Liver (tissue), 9 donors: ENCODE measurements around the gene CSPG4. TPM values are rescaled to one million over a fixed set of nuclear protein-coding genes. Genes with fewer than 3 reads are reported as not detected.
A peak's percentile ranks its signal among the peaks of the same experiment; 100 is the strongest.

Experiments
- DNase-seq: peaks from one replicate; pipeline ENCODE4 v3.0.0-alpha.2; 2017; ENCODE audit warnings: low spot score
- H3K27ac ChIP-seq, 2 donors: one replicate each; pipeline ENCODE4 v1.7.0; 2013; ENCODE audit warnings: inconsistent platforms in 2 of 2, low read length in 2 of 2, control low read depth in 1 of 2, low read depth in 1 of 2, mild to moderate bottlenecking in 1 of 2
- H3K27me3 ChIP-seq, 4 donors: one replicate each; pipeline versions ENCODE4 v1.6.1 to v1.7.0; 2013; ENCODE audit warnings: low read length in 3 of 4, inconsistent platforms in 1 of 4, mild to moderate bottlenecking in 1 of 4, moderate library complexity in 1 of 4; ENCODE audit not compliant: control insufficient read depth in 4 of 4, insufficient read depth in 4 of 4
- H3K36me3 ChIP-seq, 4 donors: one replicate each; pipeline versions ENCODE4 v1.6.1 to v1.7.0; 2013; ENCODE audit warnings: low read length in 3 of 4, mild to moderate bottlenecking in 3 of 4, low read depth in 1 of 4, moderate library complexity in 1 of 4; ENCODE audit not compliant: control insufficient read depth in 4 of 4, insufficient read depth in 3 of 4
- H3K4me1 ChIP-seq, 4 donors: one replicate each; pipeline versions ENCODE4 v1.6.1 to v1.7.0; 2013; ENCODE audit warnings: low read length in 3 of 4, mild to moderate bottlenecking in 3 of 4, moderate library complexity in 1 of 4; ENCODE audit not compliant: control insufficient read depth in 4 of 4, insufficient read depth in 4 of 4
- H3K4me3 ChIP-seq, 3 donors: one replicate each; pipeline versions ENCODE4 v1.6.1 to v1.7.0; 2013; ENCODE audit warnings: low read length in 3 of 3, control low read depth in 1 of 3, low read depth in 1 of 3, mild to moderate bottlenecking in 1 of 3
- H3K9ac ChIP-seq, 2 donors: one replicate each; pipeline ENCODE4 v1.7.0; 2013; ENCODE audit warnings: low read length in 2 of 2, mild to moderate bottlenecking in 2 of 2, moderate library complexity in 2 of 2, control low read depth in 1 of 2, low read depth in 1 of 2
- H3K9me3 ChIP-seq, 4 donors: one replicate each; pipeline versions ENCODE4 v1.6.1 to v1.7.0; 2013; ENCODE audit warnings: low read length in 3 of 4; ENCODE audit not compliant: control insufficient read depth in 4 of 4
- ATF3 ChIP-seq: IDR thresholded peaks from 2 replicates; pipeline ENCODE4 v1.6.1; 2016; ENCODE audit warnings: antibody characterized with exemption
- CTCF ChIP-seq: fragments of 150-350 bp; IDR thresholded peaks from 2 replicates; pipeline ENCODE4 v1.5.1; 2017; ENCODE audit warnings: improper control_type of control experiment, low read depth, low read length; ENCODE audit not compliant: missing input control
- EGR1 ChIP-seq, 2 donors: IDR thresholded peaks; 2 replicates each; pipeline ENCODE4 v1.6.1; 2016 to 2018; ENCODE audit warnings: antibody characterized with exemption in 2 of 2, low read depth in 2 of 2
- FOXA1 ChIP-seq: IDR thresholded peaks from 2 replicates; pipeline ENCODE4 v1.6.1; 2016; ENCODE audit warnings: antibody characterized with exemption
- FOXA2 ChIP-seq: IDR thresholded peaks from 2 replicates; pipeline ENCODE4 v1.6.1; 2016; ENCODE audit warnings: antibody characterized with exemption
- GABPA ChIP-seq, 2 donors: IDR thresholded peaks in 1 of 2; conservative IDR thresholded peaks in 1 of 2; 2 replicates each; pipeline ENCODE4 v1.6.1; 2016; ENCODE audit warnings: antibody characterized with exemption in 2 of 2, mild to moderate bottlenecking in 1 of 2, moderate library complexity in 1 of 2
- HNF4A ChIP-seq, 2 donors: conservative IDR thresholded peaks; 2 replicates each; pipeline ENCODE4 v1.6.1; 2016; ENCODE audit warnings: antibody characterized with exemption in 2 of 2, mild to moderate bottlenecking in 2 of 2
- HNF4G ChIP-seq: IDR thresholded peaks from 2 replicates; pipeline ENCODE4 v1.6.1; 2016; ENCODE audit warnings: antibody characterized with exemption
- JUND ChIP-seq, 2 donors: IDR thresholded peaks; 2 replicates each; pipeline ENCODE4 v1.6.1; 2016; ENCODE audit warnings: antibody characterized with exemption in 2 of 2
- MAX ChIP-seq: IDR thresholded peaks from 2 replicates; pipeline ENCODE4 v1.6.1; 2016; ENCODE audit warnings: antibody characterized with exemption
- NR2F2 ChIP-seq: IDR thresholded peaks from 2 replicates; pipeline ENCODE4 v1.6.1; 2016; ENCODE audit warnings: antibody characterized with exemption
- RAD21 ChIP-seq, 2 donors: IDR thresholded peaks; 2 replicates each; pipeline ENCODE4 v1.6.1; 2016; ENCODE audit warnings: antibody characterized with exemption in 2 of 2, mild to moderate bottlenecking in 2 of 2
- RXRA ChIP-seq, 2 donors: IDR thresholded peaks; 2 replicates each; pipeline ENCODE4 v1.6.1; 2017 to 2018; ENCODE audit warnings: antibody characterized with exemption in 2 of 2, mild to moderate bottlenecking in 1 of 2
- SP1 ChIP-seq: IDR thresholded peaks from 2 replicates; pipeline ENCODE4 v1.6.1; 2018; ENCODE audit warnings: antibody characterized with exemption, mild to moderate bottlenecking
- TAF1 ChIP-seq: conservative IDR thresholded peaks from 2 replicates; pipeline ENCODE4 v1.6.1; 2016; ENCODE audit warnings: antibody characterized with exemption, mild to moderate bottlenecking
- ZBTB33 ChIP-seq: IDR thresholded peaks from 2 replicates; pipeline ENCODE4 v1.6.1; 2016; ENCODE audit warnings: antibody characterized with exemption
- WGBS: extraction: QIAGEN DNeasy Blood & Tissue Kit; methylation state at CpG from one replicate; pipeline ENCODE4 v1.1.7; 2013; 5-methylcytosine and 5-hydroxymethylcytosine counted together
- polyA plus RNA-seq, 2 donors: library from polyadenylated mRNA; stranded (reverse) in 1 of 2; unstranded in 1 of 2; fragments of 200-250 nt in 1 of 2; fragments of >200 nt in 1 of 2; fragmentation: Nextera tagmentation in 1 of 2; extraction: Ambion mirVana in 1 of 2; gene quantifications; one replicate each; pipeline versions ENCODE4 v1.2.1 to v1.2.3, GENCODE V29; 2013 to 2015
- total RNA-seq, 2 donors: library from RNA; depleted of rRNA; stranded (reverse); fragments of >200 nt; gene quantifications; one replicate each; pipeline ENCODE4 v1.2.3, GENCODE V29; 2014
- TF ChIP-seq, protein P1 (sequence below): IDR thresholded peaks from 2 replicates; pipeline ENCODE4 v1.6.1; 2016; ENCODE audit warnings: antibody characterized with exemption, mild to moderate bottlenecking
- donor health status: healthy.
- donor health status: healthy.
- donor health status: healthy.
- donor health status: healthy.
- donor health status: healthy.

CSPG4 gene
- total and polyA plus RNA-seq, 4 donors: 0.07 to 1.5 (median 0.76) TPM

- Histone ChIP-seq H3K9me3 (no peaks in the 10 kb centered on the region), H3K4me3 (no peak overlapping the region), H3K36me3 (no peaks in the 10 kb centered on the region), H3K9ac (peak overlapping the region in 1 of 2 donors; percentile 21), H3K4me1 (peaks cover 0 to 5% (median under 1%) of the 10 kb centered on the region in 4 donors), H3K27ac (no peak overlapping the region), H3K27me3 (no peaks in the 10 kb centered on the region)
- DNase-seq: peak; percentile 75
- 27% methylated on average over 12 of the region's 12 CpGs for WGBS
- TF ChIP-seq CTCF (peak; percentile 91), GABPA (IDR thresholded peaks at IDR 0.05 in 1 of 2, conservative IDR thresholded peaks at IDR 0.05 in 1 of 2) (no peak), MAX (no peak), JUND (IDR thresholded peaks at IDR 0.05) (no peak), RAD21 (IDR thresholded peaks at IDR 0.05) (peak; percentile 71 to 81)
Observed at GRCh38 chr15:75732809-75733451, 20.3 kb upstream of the CSPG4 start.

DNA sequence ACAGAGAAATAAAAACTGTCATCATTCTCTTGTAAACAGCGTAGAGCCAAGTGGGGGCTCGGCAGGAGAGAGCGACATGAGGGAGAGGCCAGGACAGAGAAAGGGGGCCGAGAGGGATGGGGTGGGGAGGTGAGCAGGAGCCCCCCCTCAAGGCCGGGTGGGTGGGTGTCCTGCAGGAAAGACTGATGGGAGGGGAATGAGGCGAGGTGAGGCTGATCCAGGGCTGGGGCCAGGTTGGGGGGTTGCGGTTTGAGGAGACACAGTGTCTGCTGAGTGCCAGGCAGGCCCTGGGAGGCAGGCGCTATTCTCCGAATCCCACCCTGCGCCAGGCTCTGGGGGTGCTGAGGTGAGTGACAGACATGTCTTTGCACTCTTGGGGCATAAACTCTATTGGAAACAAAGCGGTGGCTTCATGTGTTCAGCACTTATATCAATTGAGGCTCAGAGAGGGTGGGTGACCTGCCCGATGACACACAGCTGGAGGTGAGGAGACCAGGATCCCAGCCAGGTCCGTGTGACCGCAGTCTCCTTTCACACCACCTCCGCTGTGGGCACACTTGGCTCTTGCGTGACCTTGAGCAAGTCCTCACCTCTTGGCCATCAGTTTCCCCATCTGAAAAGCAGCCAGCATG lies 19.6 kb upstream of the CSPG4 start:
- Histone ChIP-seq H3K9me3 (no peaks in the 10 kb centered on the region), H3K9ac (peak overlapping the region in 1 of 2 donors; percentile 21), H3K27ac (peak overlapping the region in 1 of 2 donors; percentile 42), H3K27me3 (no peaks in the 10 kb centered on the region), H3K36me3 (no peaks in the 10 kb centered on the region), H3K4me1 (peaks cover 0 to 3% (median 0%) of the 10 kb centered on the region in 4 donors), H3K4me3 (no peak overlapping the region)
- DNase-seq: no peak
- no peak for TF ChIP-seq FOXA2
- no peak for TF ChIP-seq ATF3
- no peak for TF ChIP-seq RXRA (IDR thresholded peaks at IDR 0.05)
- no peak for TF ChIP-seq NR2F2
- TF ChIP-seq, protein P1, sequence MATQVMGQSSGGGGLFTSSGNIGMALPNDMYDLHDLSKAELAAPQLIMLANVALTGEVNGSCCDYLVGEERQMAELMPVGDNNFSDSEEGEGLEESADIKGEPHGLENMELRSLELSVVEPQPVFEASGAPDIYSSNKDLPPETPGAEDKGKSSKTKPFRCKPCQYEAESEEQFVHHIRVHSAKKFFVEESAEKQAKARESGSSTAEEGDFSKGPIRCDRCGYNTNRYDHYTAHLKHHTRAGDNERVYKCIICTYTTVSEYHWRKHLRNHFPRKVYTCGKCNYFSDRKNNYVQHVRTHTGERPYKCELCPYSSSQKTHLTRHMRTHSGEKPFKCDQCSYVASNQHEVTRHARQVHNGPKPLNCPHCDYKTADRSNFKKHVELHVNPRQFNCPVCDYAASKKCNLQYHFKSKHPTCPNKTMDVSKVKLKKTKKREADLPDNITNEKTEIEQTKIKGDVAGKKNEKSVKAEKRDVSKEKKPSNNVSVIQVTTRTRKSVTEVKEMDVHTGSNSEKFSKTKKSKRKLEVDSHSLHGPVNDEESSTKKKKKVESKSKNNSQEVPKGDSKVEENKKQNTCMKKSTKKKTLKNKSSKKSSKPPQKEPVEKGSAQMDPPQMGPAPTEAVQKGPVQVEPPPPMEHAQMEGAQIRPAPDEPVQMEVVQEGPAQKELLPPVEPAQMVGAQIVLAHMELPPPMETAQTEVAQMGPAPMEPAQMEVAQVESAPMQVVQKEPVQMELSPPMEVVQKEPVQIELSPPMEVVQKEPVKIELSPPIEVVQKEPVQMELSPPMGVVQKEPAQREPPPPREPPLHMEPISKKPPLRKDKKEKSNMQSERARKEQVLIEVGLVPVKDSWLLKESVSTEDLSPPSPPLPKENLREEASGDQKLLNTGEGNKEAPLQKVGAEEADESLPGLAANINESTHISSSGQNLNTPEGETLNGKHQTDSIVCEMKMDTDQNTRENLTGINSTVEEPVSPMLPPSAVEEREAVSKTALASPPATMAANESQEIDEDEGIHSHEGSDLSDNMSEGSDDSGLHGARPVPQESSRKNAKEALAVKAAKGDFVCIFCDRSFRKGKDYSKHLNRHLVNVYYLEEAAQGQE: no peak
- TF ChIP-seq HNF4A (conservative IDR thresholded peaks at IDR 0.05): no peak
- no peak for TF ChIP-seq CTCF
- TF ChIP-seq GABPA (IDR thresholded peaks at IDR 0.05 in 1 of 2, conservative IDR thresholded peaks at IDR 0.05 in 1 of 2): no peak
- TF ChIP-seq TAF1: no peak
- no peak for TF ChIP-seq SP1
- TF ChIP-seq EGR1 (IDR thresholded peaks at IDR 0.05; ENCODE audit: low read depth in 2 of 2): no peak
- TF ChIP-seq JUND (IDR thresholded peaks at IDR 0.05): no peak
- TF ChIP-seq ZBTB33: no peak
- TF ChIP-seq HNF4G: no peak
- TF ChIP-seq FOXA1: no peak
- no peak for TF ChIP-seq RAD21 (IDR thresholded peaks at IDR 0.05)
- 66% methylated on average over 16 of the region's 16 CpGs for WGBS
